GM18868 (cell line): ENCODE results near the gene SLC26A1.

Experiments
- ATAC-seq: cut with Tn5 transposase; IDR thresholded peaks from one replicate; pipeline ENCODE4 v1.9.1; 2021; ENCODE audit warnings: mild to moderate bottlenecking, moderate library complexity; ENCODE audit not compliant: unreplicated experiment

Gene SLC26A1

DNA sequence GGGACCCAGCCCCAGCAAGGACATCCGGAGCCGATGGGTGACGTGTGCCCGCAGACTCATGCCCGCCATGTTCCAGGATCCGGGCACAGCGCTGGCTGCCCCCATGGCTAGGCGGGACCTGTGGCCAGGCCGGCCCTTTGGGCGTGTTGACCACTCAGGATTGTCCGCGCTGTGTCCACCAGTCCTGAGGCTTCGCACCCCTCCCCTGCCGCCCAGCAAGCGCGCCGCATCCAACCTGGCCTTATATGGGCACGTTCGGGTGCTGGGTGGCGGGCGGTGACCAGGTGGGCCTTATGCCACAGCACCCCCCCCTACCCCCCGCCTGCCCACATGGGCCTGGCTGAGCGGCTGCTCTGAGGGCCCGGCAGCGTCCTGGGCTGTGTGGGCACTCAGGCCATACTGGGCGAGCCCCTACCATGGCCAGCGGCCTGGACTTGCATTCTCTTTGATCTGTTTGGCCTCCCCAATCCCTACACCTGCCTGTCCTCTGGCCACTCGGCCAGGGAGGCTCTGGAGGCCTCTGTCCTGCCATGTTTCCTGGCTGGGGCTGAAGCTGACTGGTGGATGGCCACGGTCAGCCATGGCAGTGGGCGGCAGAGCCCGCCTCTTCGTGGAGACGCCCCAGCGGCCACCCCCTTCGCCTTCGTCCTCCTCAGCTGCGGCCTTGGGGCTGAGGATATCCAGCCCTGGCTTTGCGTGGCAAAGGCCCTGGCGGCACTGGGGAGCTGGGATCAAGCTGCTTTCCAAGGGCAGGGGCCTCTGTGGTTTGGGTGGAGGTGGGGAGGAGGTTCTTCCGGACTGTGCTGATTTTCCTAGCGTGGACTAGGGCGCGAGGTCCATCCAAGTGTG lies 20.2 kb upstream of the SLC26A1 start:
- no peak for ATAC-seq

DNA sequence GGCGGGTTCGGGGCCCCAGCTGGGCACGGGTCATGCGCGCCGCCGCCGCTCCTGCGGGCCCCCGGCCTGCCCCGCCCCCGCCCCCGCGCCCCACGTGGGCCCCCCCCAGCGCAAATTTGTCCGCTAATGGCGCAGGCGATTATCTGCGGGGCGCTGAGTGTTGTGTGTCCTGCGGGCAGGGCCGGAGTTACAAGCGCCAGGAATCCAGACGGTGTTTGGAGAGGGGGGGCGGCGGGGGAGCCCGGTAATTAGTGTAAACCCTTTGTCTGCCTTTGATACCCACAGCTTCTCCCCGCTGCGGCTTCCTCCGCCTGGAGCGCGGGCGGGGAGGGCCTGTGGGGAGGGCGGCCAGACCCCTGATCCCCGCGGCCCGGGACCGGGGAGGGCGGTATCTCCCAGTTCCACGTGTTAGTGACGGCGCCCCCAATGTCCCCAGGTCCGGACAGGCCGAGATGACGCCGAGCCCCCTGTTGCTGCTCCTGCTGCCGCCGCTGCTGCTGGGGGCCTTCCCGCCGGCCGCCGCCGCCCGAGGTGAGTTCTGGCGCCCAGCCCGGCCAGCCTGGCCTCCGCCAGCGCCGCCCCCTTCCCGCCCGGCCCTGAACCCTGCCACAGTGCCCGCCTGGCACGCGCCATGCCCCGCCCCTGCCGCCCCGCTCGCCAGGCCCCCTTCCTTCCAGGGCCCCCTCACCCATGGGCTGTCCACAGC lies 19.0 kb upstream of the SLC26A1 start:
- ATAC-seq: no peak

DNA sequence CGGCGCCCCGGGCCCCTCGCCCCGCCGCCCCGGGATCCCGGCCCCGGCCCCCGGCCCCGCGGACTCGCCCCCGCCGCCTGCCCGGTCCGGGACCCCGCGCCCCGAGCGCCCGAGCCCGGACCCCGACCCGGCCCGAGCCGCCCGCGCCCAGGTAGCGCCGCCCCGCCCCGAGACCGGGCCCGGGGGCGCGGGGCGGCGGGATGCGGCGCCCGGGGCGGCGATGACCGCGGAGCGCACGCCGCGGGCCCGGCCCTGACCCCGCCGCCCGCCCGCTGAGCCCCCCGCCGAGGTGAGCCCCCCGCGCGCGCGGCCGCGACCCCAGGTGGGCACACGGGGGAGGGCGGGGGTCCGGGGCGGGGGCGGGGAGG lies 18.4 kb upstream of the SLC26A1 start:
- ATAC-seq: no peak

DNA sequence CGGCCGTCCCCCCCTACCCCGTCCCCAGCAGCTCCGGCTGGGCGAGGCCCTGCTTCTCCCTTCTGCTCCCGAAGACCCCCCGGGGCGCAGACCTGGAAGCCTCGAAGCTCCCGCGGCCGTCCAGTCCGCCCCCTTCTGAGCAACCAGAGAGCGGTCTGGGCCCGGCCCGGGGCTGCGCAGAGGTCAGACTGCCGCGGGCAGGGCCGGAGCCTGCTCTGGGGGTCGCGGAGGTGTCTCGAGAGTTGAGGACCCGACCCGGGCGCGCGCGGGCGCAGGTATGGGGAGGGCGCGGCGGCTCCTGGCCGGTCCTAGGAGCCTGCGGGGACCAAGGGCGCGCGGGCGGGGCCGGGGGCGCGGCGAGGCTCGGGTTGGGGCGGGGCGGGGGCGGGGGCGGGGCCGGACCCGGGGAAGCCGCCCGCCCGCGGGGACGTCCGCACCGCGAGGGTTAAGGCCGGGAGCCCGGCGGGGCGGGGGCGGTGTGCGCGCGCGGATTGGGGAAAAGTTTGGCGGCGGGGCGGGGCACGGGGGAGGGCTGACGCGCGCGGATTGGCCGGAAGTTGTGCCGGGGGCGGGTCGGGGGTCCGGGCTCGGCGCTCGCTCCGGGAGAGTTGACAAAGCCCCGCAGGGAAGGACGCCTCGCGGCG lies 17.9 kb upstream of the SLC26A1 start, which contains the start of gene FGFRL1:
Gene FGFRL1 (plus strand): TSS at position 605 of the 644 bp plus-strand sequence. CDS start 860 bp downstream, outside the sequence.
- peak; percentile 50 for ATAC-seq

GRCh38 chr4:1010395-1011021 lies 17.3 kb upstream of the SLC26A1 start:
- no peak for ATAC-seq

GRCh38 chr4:1009542-1010394 lies 16.6 kb upstream of the SLC26A1 start:
- no peak for ATAC-seq

DNA sequence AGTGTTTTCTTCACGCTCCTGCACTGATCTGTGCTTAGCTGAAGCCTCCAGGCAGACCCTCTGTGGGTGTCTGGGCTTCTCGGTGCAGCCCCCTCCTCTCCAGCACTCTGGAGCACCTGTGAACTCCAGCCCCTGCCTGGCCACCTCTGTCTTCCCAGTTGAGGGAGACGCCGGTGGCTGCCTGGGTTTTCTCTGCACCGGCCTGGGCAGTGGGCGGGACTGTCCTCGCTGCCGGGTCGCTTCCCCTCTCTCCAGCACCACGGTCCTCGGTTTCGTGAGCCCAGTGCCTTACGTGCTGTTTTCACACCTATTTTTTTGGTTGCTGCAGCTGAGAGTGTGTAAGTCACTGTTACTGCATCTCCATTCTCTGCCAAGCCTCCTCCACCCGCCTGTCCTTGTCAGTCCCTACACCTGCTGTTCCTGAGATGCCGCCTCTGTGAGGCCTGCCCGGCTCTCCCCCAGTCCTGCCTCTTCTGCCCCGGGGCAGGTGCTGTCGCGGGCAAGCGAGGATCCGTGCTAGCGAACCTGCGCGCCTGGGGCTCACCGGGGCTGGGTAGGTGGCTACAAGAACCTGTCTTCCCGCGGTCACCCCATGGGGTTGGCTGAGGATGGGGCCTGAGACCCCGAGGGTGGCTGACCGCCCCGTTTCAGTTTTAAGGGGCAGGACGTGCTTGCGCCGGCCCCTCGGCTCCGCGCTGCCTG lies 15.8 kb upstream of the SLC26A1 start:
- no peak for ATAC-seq

DNA sequence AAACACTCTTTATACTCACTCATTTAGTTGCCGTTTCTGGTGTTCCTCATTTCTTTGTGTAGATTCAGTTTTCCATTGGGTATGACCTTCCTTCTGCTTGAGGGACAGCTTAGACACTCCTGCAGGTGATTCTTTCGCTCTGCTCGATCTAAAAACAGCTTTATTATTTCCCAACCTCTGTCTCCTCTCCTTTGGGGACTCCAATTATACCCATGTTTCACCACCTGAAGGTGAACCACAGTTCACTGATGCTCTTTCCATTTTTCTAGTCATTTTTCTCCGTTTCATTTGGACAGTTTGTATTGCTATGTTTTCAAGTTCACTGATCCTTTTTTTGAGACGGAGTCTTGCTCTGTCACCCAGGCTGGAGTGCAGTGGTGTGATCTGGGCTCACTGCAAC lies 13.7 kb upstream of the SLC26A1 start:
- ATAC-seq: no peak

GRCh38 chr4:1004557-1005485 lies 11.6 kb upstream of the SLC26A1 start:
- ATAC-seq: no peak

DNA sequence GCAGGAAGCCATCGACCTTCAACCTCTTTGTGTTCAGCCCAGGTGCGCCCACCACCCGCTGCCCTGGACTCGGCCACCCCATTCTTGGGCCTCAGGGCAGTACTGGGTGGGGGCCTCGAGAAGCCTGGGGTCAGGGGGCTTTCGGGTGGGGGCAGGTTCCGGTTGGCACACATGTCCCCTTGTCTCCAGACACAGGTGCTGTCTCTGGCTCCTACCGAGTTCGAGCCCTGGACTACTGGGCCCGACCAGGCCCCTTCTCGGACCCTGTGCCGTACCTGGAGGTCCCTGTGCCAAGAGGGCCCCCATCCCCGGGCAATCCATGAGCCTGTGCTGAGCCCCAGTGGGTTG lies 10.8 kb upstream of the SLC26A1 start:
- no peak for ATAC-seq

- no peak for ATAC-seq
Observed at GRCh38 chr4:1003271-1004070, 10.3 kb upstream of the SLC26A1 start.

DNA sequence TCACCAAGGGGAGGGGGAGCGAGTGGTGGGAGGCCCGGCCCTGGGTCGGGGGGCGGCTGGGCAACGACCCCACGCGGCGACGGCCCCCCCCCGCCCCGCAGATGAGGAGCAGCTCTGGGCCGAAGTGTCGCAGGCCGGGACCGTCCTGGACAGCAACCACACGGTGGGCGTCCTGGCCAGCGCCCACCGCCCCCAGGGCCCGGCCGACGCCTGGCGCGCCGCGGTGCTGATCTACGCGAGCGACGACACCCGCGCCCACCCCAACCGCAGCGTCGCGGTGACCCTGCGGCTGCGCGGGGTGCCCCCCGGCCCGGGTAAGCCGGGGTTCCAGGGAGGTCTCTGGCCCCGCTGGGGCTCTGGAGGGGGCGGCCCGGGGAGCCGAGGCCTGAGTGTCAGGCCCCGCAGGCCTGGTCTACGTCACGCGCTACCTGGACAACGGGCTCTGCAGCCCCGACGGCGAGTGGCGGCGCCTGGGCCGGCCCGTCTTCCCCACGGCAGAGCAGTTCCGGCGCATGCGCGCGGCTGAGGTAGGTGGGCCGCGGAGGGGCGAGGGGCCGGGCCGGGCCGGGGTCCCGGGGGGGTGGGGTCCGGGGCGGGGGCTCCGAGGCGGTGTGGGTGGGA lies 9.5 kb upstream of the SLC26A1 start:
- ATAC-seq: no peak

GRCh38 chr4:1002131-1002630 lies 9.0 kb upstream of the SLC26A1 start:
- ATAC-seq: no peak

GRCh38 chr4:1001561-1002130 lies 8.4 kb upstream of the SLC26A1 start:
- no peak for ATAC-seq

GRCh38 chr4:1000686-1001260 lies 7.6 kb upstream of the SLC26A1 start:
- ATAC-seq: no peak

- no peak for ATAC-seq
Observed at GRCh38 chr4:999882-1000425, 6.8 kb upstream of the SLC26A1 start.
